ENCODE data around the gene RGS7. TPM values are rescaled to one million over a fixed set of nuclear protein-coding genes. Genes with fewer than 3 reads are reported as not detected.
"Not testable (repeated sequence)": the region's sequence is repeated elsewhere in the genome, so short reads cannot be mapped to it uniquely, and the experiment has no call there.

The RGS7 gene
- total RNA-seq, 1 experiment from 2014 or later = 1.8 TPM

DNA sequence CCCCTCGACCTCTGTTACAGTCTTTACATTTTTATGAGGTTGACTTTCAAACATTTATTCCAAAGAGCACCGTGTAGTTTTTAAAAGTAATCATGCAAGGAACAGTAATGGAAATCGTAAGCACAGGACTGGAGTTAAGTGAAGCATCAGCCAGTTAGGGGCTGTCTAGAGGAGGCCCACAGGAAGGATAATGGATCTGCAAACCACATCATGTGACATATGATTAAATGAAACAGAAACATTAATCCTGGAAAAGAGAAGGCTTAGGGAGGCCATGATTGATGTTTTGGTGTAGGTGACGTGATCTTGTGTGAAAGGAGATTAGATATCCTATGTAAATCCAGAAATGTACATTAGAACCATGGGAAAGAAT, 25.0 kb downstream of the RGS7 start:
- no peak for DNase-seq (ENCODE audit: low read depth)

DNA sequence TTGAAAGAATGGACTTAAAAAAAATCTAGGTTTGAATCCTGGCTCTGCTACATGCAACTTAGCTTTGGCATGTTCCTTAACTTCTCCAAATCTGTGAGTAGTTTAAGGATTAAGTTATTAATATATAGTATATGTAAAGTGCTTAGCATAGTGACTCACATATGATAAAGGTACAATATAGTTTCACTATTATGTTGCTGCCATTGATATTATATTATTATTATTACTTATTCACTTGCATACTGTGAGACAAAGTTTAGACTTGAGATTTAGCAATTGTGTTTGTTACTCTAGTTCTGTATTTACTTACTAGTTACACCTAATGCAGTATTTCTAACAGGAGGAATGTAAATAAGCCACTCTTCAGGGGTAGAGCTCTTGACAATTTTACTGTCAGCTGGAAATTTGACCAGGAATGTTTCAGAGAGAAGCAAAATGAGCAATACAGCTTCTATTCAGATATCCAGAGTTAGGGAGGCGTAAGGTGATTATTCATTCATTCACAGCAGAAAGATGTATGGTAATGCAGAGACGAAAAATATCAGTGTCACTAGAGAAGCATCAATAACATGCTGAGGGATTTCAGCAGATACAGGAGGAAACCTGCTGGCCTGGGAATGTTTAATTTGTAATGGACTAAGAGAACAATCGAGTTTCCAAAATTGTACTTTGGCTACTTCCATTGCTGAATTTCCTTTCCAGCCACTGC, 25.5 kb downstream of the RGS7 start:
- DNase-seq (ENCODE audit: low read depth) = no peak

DNA sequence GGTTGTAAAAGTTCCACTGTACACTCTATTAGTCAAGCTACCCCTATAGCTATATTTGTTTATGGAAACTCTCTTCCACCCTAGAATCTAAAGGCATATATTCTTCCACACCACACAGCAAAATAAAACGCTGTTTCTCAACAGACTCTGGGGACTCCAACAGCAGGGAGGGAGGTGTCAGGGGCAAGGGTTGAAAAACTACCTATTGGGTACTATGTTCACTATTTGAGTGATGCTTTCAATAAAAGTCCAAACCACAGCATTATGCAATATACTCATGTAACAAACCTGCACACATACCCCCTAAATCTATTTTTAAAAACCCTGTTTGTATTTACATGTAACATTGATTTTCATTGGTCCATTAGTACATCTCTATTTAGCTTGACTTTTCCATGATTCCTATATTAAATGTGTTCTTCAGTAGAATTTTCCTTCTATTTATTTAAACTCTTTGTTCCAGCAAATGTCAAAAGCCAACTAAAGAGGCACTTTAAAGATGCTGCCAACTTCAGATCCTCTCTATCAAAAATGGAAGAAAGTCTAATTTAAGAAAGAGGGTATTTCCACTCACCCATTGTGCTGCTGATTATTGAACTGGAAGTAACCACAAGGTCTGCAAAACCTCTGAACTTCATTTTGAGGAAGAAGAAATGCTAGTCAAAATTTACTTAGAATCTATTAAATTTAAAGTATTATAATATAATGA, 26.2 kb downstream of the RGS7 start:
- no peak for DNase-seq (ENCODE audit: low read depth)

DNA sequence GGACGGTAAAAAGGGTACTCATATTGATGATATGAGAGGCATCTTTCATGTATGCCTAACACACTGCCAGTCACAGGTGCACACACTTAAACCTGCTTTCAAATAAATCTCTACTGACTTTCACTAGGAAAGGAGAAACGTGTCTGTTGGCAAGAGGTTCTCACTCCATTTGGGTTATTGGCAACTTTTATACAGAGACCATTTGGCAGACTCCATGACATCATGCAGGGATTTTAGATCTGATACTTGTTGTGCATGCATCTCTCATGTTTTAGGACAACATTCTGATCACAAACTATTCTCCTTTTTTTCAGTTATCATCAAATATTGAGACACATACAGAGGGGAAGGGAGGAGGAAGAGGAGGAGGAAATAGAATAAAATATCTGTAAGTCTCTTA, 31.5 kb downstream of the RGS7 start:
- DNase-seq (ENCODE audit: low read depth) = no peak

DNA sequence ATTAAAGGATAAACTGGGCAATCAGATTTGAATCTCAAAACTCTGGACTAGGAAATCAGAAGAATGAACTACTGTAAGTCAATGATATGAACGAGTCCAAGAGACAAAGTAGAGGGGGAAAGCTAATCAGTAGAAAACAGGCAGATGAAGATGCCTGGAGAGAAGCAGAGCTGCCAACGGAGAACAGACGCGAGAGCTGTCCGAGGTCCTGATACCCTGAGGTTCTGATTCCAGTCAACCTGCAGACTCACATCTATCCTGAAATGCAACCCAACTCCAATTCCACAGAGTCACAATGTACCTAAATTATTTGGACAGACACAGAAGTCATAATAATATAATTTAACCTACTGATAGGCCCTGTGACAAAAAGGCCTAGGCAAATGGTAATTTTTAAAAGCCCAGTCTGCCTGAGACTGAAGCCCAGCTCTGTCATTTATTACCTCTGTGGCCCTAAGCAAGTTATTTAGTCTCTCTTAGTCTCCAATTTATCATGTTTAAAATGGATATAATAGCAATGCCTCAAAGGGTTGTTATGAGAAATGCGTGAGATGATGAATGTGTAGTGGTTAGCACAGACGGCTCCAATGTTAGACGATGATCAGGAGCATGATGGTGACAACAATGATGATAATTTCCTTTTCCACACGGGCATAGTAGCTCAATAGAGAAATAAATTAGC, 33.4 kb downstream of the RGS7 start:
- DNase-seq (ENCODE audit: low read depth) = peak; percentile 35

DNA sequence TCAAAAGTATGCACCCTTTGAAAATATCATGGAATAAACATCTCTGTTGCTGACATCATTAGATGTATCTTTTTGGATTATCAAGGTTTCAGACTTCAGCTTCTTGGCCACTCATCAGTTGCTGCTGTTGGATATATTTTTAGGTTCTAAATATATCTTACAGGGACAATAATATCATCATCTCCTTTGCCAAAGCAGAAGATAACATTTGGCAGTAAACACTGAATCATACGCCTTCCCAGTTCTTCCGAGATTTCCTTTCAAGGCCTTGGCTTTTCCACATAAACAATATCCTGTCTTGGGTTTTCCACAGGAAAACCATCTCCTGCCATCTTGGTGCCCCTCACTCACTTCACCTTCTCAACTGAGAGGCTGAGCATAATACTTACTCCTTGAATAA, 39.3 kb downstream of the RGS7 start:
- DNase-seq (ENCODE audit: low read depth) = no peak

DNA sequence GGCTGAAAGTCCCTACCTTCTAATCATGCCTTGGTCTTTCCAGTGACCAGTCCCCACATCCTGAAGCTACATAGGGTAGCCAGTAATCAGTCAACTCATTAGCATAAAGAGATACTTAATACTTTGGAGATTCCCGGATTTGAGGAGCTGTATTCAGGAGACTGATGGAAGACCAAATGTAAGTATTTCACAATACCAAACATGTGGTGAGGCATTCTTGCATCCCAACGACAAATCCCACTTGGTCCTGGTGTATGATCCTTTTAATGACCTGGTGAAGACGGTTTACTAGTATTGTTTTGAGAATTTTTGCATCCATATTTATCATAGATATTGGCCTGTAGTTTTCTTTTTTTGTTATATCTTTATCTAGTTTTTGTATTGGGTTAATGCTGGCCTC, 40.6 kb downstream of the RGS7 start:
- DNase-seq (ENCODE audit: low read depth) = no peak

DNA sequence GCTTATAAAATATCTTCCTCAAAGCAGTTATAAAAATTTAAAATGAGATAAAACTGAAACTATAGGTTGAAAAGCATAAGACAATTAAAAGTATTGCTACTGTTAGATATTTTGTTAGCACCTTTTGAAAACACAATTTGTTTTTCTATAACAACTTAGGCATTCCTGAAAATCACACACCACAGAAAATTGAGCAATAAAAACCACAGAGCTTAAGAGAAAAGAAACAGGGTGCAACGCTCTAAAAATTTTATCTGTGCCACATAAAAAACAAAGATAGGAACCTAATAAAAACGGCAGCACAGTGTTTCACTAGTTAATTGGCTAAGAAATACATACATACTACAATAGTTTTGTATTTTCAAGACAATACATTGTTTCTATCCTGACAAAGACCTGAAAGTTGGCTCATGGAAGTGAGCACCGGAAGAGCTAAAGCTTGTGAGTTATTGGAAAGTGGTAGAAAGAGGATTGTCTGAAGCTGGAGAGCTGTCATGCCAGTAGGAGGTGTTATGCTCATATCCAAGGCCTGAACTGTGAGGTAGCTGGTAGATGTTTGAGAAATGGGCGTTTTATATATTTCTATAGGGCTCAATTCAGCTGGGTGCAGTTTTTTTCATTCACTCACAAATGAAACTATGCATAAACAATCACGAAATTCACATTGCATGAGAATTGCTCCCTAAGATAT, 45.8 kb downstream of the RGS7 start:
- peak; percentile 64 for DNase-seq (ENCODE audit: low read depth)

DNA sequence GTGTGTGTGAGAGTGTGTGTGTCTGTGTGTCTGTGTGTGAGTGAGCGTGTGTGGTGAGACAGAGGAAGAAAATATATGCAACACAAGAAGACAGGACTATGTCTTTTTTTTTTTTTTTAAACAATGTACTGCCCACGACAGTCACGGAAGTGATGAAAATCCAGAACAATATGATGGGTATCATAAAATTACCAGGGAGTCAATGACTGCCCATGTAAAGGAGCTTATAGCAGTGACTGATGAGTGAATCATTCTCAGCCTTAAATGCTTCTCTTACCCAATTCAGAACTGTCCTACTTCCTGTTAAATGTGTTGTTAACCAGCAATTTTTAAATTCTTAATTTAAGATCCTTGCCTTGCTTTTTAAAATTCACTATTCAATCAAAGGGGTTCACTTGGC, 46.6 kb downstream of the RGS7 start:
- peak; percentile 93 for DNase-seq (ENCODE audit: low read depth)

DNA sequence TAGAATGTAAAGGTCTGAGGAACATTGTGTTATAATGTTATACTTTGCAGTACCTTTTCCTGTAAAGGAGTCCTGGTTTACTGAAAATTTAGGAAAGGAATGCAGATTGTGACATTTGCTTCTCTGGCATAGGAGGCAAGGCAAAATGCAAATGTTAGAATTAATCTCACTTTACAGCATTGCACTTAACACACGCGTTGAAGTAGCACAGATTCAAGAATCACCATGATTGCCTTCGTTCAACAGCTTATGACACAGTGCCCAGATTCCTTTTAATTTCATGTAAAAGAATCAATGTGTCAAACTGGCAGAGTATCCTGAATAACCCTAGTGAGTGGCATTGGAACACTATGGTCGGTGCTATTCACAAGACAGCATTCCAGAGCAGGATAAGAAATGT, 47.4 kb downstream of the RGS7 start:
- DNase-seq (ENCODE audit: low read depth) = no peak

DNA sequence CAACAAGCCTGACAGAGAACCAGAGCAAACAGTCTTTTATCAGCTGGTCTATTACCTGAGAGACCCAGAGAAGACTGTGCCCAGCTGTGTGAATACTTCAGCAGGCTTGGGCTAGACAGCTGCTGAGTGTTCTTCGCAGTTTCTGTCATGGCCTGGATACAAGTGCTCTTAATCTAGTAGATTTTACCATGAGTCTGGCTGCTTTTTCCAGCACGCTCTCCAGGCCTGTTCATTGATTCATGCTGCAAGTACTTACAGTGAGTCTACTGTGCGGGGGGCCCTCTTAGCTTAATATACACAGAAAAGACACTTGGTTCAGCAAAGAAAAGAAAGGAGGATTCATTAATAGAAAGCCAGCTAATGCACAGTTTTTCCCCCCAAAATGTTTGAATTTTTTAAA, 48.5 kb downstream of the RGS7 start:
- DNase-seq (ENCODE audit: low read depth) = no peak

DNA sequence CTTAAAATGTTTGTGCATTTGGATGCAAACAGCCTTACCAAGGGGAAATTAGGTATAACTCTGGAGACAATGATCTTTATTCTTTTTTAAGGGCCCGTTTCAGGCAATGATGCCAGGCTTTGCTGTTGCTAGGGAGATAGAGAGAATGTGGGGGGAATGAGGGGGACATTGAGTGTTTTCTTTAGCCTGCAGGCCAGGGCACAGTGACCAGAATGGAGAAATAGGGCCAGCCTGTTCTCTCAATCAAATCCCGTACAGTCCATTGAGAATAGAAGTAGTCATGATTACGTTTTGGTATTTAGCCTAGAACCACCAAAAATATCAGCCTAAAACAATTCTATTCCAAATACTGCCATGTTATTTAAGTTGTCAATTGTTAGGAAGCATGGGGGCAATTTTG, 49.0 kb downstream of the RGS7 start:
- no peak for DNase-seq (ENCODE audit: low read depth)

DNA sequence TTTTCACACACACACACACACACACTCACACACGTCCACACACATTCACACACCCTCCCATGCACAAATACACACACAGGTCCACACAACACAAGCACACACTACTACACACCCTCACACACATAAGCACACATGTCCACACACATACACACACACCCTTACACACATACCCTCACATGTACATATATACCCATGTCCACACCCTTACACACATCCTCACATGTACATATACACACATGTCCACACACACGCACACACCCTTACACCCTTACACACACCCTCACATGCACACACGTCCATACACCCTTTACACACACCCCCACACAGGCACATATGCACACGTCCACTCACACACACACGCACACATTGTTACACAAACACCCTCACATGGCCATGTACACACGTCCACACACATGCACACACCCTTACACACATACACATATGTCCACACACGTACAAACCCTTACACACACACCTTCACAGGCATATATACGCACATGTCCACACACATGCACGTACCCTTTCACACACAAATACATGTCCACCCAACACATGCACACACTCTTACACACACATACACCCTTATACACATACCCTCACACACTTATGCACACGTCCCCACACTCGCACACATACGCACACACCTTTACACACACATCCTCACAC, 50.7 kb downstream of the RGS7 start:
- DNase-seq (ENCODE audit: low read depth) = no peak

DNA sequence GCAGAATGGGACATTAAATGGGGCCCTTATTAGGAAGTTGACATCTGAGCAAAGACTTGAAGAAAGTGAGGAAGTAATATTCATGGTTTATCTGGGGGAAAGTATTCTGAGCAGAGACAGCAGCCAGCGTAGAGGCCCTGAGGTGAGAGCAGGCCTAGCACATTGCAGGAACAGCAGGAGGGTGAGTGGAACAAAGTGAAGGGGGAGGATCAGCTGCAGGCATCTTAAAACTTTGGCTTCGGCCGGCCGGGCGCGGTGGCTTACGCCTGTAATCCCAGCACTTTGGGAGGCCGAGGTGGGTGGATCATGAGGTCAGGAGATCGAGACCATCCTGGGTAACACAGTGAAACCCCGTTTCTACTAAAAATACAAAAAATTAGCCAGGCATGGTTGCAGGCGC, 55.0 kb downstream of the RGS7 start:
- DNase-seq (ENCODE audit: low read depth) = not testable (repeated sequence)

DNA sequence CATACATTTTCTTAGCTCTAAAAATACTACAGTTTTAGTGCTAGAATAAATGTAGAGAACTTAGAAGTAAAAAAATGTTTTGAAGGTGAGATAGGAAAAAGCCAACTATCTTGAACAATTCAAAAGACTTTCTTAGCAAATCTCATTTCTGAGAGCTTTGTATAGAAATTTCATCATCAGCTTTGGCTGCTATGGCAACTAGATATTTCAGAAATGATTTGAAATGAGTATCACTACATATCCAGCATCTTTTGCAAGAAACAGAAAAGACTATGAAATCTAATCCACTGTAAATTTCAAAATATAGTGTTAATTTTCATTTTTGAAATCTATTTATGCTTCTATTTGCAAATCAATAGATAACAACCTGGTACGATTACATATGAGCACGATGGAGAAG, 57.7 kb downstream of the RGS7 start:
- DNase-seq (ENCODE audit: low read depth) = no peak

DNA sequence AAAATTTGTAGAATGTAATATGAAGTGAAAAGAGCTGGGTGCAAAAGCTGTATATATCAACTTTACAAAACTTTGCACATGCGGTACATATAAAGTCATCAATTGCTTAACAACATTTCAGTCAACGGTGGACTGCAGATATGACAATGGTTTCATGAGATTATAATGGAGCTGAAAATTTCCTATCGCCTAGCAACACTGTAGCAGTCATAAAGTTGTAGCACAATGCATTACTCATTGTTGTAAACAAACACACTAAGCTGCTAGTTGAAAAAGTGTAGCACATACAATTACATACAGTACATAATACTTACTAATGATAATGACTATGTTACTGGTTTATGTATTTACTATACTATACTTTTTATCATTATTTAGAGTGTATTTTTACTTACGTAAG, 64.0 kb downstream of the RGS7 start:
- DNase-seq (ENCODE audit: low read depth) = no peak

DNA sequence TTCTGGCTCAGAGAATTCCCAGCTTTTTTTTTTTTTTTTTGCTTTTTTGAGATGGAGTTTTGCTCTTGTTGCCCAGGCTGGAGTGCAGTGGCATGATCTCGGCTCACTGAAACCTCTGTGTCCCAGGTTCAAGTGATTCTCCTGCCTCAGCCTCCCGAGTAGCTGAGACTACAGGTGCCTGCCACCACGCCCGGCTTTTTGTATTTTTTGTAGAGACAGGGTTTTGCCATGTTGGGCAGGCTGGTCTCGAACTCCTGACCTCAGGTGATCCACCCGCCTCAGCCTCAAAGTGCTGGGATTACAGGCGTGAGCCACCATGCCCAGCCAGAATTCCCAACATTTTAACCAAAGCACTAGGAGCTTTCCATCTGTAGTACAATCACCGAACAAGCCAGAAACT, 65.5 kb downstream of the RGS7 start:
- DNase-seq (ENCODE audit: low read depth) = not testable (repeated sequence)

DNA sequence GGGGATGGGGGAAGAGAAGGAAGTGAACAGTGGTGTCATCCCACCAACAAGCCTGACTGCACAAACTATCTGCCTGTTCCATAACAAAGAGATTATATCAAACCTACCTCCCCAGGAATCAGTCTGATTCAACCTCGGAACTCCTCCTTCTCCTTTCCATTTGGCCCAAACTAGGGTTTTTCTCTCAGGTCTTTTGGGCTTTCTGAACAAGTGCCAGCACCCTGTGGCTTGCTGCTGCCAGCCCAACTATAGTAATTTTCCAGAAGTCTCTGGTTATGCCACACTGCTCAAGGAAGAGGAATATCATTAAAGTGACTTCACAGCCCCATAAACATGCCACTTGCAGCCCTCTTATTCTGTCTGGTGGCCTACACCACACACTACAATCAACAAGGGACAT, 70.5 kb downstream of the RGS7 start:
- no peak for DNase-seq (ENCODE audit: low read depth)

DNA sequence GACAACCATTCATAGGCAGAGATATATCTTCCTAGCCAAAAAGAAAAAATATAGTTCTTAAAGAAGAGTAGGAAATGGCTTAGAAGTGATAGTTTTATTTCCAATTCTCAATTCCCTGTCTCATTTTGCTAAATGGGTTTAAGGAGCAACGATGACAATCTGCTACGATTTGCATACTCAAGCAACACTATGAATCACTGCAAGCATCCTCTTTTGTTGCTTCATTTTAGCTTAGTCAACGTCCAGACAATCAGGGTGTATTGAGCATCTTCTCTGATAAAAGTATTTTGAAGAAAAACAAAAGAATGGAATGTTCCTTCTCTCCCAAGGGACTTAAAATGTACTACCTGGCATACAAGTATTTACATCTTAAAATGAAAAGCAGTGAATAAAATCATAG, 80.6 kb downstream of the RGS7 start:
- peak; percentile 32 for DNase-seq (ENCODE audit: low read depth)

DNA sequence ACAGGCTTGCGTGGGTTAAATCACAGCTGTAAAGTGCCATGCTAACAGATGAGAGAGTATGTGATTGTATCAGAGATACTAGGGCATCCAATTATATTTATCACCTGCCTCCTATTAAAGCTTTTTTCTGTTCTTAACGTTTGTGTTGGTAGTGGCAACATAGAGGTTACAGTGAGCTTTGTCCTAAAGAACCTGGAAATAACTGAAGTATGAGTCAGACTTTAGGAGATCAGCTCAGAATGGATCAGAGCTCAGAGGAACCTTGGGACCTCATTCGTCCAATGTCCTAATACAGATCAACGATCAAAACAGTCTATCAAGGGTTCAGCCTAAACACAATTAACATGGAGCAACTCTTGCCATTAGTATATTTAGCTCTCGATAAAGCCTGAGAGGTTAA, 81.0 kb downstream of the RGS7 start:
- peak; percentile 56 for DNase-seq (ENCODE audit: low read depth)

DNA sequence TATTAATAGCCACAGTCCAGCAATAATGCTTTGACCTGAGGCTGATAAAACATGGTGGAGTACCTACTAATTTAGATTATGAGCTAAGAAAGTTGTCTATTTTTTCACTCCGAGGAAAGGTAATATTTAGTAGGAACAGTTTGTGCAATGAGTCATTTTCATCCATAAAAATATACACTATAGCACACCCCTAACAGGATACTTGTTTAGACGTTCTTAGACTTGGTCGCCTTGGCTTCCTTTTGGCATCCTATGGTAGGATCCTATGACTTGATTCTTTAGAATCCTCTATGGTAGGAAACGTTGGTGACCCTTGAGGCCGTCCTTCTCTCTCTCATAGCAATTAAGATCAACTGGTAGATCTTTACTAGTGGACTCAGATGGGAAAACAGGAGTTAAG, 81.8 kb downstream of the RGS7 start:
- DNase-seq (ENCODE audit: low read depth) = no peak

DNA sequence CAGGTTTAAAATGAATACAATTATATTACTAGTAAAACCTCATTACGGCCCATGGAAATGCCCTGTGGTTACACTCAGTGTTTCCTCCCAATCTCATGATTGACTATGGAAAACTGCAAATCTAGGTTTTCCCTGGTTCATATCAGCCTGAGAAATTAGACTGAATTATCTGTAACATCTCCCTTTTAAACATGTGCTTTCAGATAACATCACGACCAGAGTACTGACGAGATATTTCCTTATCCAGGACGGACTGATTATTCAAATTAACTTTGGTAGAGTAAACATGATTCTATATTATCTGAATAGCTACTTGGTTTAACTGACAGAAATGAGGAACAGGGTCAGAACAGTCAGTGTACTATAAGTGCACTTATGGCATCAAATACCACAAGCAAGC, 82.3 kb downstream of the RGS7 start:
- DNase-seq (ENCODE audit: low read depth) = no peak
